Measurements from ENCODE around the gene GJA1. TPM values are rescaled to one million over a fixed set of nuclear protein-coding genes. Genes with fewer than 3 reads are reported as not detected.

The GJA1 gene
- total RNA-seq, 6 donors from 2014 or later = 12.6 to 155 (median 87.8) TPM

DNA sequence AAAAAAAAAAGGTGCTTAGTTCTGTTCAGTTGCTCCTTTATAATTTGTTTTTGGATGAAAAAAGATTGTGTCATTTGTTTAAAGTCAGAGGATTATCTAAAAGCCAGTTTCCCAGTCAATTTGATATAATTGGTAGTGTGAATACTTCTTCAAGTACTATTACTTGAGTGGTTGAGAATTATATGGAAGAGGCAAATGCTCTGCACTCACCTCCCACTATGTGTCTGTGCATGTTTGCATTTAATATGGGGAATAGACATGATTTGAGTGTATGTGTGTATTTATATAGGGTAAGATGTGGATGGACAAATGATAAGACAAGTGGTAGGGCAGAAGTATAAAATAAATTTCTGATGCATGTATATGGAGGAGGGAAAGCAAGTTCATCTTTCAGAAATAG lies 15.8 kb downstream of the GJA1 start:
- Histone ChIP-seq H3K36me3 (peaks cover 0 to 30% (median 5%) of the 10 kb centered on the region in 4 donors), H3K27me3 (no peaks in the 10 kb centered on the region), H3K9me3 (no peaks in the 10 kb centered on the region), H3K4me3 (no peak overlapping the region), H3K27ac (no peak overlapping the region), H3K4me1 (no peaks in the 10 kb centered on the region)
- DNase-seq (no peak), ATAC-seq (ENCODE audit: low FRiP score in 2 of 2) (no peak)
- TF ChIP-seq, protein P1, sequence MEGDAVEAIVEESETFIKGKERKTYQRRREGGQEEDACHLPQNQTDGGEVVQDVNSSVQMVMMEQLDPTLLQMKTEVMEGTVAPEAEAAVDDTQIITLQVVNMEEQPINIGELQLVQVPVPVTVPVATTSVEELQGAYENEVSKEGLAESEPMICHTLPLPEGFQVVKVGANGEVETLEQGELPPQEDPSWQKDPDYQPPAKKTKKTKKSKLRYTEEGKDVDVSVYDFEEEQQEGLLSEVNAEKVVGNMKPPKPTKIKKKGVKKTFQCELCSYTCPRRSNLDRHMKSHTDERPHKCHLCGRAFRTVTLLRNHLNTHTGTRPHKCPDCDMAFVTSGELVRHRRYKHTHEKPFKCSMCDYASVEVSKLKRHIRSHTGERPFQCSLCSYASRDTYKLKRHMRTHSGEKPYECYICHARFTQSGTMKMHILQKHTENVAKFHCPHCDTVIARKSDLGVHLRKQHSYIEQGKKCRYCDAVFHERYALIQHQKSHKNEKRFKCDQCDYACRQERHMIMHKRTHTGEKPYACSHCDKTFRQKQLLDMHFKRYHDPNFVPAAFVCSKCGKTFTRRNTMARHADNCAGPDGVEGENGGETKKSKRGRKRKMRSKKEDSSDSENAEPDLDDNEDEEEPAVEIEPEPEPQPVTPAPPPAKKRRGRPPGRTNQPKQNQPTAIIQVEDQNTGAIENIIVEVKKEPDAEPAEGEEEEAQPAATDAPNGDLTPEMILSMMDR (IDR thresholded peaks at IDR 0.05) = no peak
- TF ChIP-seq POLR2A (IDR thresholded peaks at IDR 0.05) (no peak), POLR2AphosphoS5 (IDR thresholded peaks at IDR 0.05) (no peak), EP300 (IDR thresholded peaks at IDR 0.05) (no peak)

DNA sequence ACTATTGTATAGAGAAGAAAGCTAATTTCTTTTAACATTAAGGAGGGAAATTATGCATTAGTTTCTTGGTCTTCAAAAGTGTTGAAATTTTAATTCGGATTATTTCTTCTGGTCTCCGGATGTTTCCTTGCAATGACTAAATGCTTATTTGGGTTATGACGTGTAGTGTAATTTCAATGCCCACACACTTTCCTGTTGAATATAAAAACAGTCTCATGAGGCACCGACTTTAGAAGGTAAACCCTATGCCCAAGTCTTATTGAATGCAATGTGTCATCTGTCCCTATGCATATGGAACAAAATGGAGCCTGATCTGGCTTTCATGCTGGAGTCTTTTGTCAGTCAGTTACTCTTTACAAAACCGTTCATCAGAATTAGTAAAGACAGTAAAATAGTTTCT lies 17.7 kb downstream of the GJA1 start:
- Histone ChIP-seq H3K36me3 (peaks cover 0 to 13% (median 0%) of the 10 kb centered on the region in 4 donors), H3K4me1 (no peaks in the 10 kb centered on the region), H3K4me3 (no peak overlapping the region), H3K27ac (no peak overlapping the region), H3K27me3 (no peaks in the 10 kb centered on the region), H3K9me3 (no peaks in the 10 kb centered on the region)
- ATAC-seq (ENCODE audit: low FRiP score in 2 of 2) = no peak
- 91 to 92% methylated on average over 5 of the region's 5 CpGs for WGBS, 2 donors
- no peak for DNase-seq
- TF ChIP-seq EP300 (IDR thresholded peaks at IDR 0.05) (no peak), POLR2AphosphoS5 (IDR thresholded peaks at IDR 0.05) (no peak), POLR2A (IDR thresholded peaks at IDR 0.05) (no peak)
- TF ChIP-seq, protein P1 (IDR thresholded peaks at IDR 0.05) = no peak

DNA sequence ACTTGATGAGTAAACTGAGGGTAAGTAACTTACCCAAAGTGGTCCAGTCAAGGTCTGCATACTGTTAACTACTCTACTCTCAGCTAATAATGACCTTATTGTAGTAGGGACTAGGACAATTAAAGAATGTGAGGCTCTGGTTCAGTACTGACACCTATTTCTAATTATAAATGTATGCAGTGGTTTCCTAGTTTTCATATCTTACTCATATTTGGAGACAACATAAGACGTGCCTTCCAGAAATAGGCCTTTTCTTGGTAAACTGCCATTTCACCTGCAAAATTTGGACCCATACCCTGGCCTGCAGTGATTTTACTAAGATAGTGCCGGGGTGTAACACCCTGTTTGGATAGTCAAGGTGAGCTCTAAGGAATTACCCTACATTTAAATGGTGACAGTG lies 24.7 kb downstream of the GJA1 start:
- TF ChIP-seq EP300 (IDR thresholded peaks at IDR 0.05) = no peak
- Histone ChIP-seq H3K36me3 (no peaks in the 10 kb centered on the region), H3K27me3 (no peaks in the 10 kb centered on the region), H3K4me1 (no peaks in the 10 kb centered on the region), H3K27ac (no peak overlapping the region), H3K9me3 (no peaks in the 10 kb centered on the region), H3K4me3 (no peak overlapping the region)
- no peak for ATAC-seq (ENCODE audit: low FRiP score in 2 of 2)
- no peak for DNase-seq
- WGBS, 2 donors = 59 to 95% methylated on average over 2 of the region's 2 CpGs

DNA sequence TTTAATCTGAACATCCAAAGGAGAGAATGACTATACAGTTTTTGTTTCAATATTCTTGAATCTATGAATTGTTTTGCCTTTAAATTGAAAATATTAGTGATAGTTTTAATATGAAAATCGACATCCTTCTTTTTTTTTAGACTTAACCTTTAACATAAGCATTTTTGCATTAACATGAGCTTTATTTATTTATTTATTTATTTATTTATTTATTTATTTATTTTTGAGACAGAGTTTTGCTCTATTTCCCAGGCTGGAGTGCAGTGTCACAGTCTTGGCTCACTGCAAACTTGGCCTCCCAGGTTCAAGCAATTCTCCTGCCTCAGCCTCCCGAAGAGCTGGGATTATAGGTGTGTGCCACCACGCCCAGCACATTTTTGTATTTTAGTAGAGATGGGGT lies 27.6 kb downstream of the GJA1 start:
- DNase-seq (no peak), ATAC-seq (ENCODE audit: low FRiP score in 2 of 2) (no peak)
- no peak overlapping the region for H3K4me3 ChIP-seq
- 84 to 86% methylated on average over 3 of the region's 3 CpGs for WGBS, 2 donors
- H3K27ac ChIP-seq = no peak overlapping the region
- H3K27me3 ChIP-seq = no peaks in the 10 kb centered on the region
- TF ChIP-seq EP300 (IDR thresholded peaks at IDR 0.05) (no peak), POLR2A (IDR thresholded peaks at IDR 0.05) (no peak), POLR2AphosphoS5 (IDR thresholded peaks at IDR 0.05) (no peak)
- TF ChIP-seq, protein P1 (IDR thresholded peaks at IDR 0.05) = no peak
- H3K4me1 ChIP-seq = no peaks in the 10 kb centered on the region
- no peaks in the 10 kb centered on the region for H3K36me3 ChIP-seq
- H3K9me3 ChIP-seq = no peaks in the 10 kb centered on the region

DNA sequence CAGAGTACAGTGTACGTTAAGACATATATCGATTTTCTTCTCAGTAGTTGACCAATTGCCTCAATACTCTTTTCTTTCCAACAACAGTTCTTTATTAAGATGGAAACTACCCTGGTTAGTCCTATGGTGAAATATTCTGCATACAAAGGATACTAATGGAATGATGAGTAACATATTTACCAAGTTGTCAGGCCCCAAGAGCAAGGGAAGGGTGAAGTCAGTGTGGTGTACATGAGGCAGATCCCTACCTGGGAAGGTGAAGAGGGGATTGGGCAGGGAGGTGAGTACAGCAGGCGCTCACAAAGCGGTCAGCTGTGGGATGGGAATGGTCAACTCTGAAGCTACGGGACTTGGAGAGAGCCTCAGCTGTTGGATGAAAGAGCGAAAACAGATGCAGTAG lies 29.7 kb downstream of the GJA1 start:
- no peaks in the 10 kb centered on the region for H3K36me3 ChIP-seq
- DNase-seq (no peak), ATAC-seq (ENCODE audit: low FRiP score in 2 of 2) (no peak)
- H3K27ac ChIP-seq = no peak overlapping the region
- H3K27me3 ChIP-seq = no peaks in the 10 kb centered on the region
- 92 to 95% methylated on average over 6 of the region's 6 CpGs for WGBS, 2 donors
- no peaks in the 10 kb centered on the region for H3K9me3 ChIP-seq
- no peaks in the 10 kb centered on the region for H3K4me1 ChIP-seq
- TF ChIP-seq POLR2AphosphoS5 (IDR thresholded peaks at IDR 0.05) (no peak), POLR2A (IDR thresholded peaks at IDR 0.05) (no peak), EP300 (IDR thresholded peaks at IDR 0.05) (no peak)
- TF ChIP-seq, protein P1 (IDR thresholded peaks at IDR 0.05) = no peak
- no peak overlapping the region for H3K4me3 ChIP-seq

All from upper lobe of left lung (tissue), 6 donors.